Keratinocyte (primary cell): Measurements from ENCODE around the gene CCDC149.

ENCODE experiments used
- CTCF ChIP-seq, 3 experiments: IDR thresholded peaks in 1 of 3; conservative IDR thresholded peaks in 1 of 3; optimal IDR thresholded peaks in 1 of 3; 2 replicates in 2 of 3; 3 replicates in 1 of 3; pipeline versions ENCODE3 to v1.5.1; 2011; ENCODE audit warnings: low read length in 3 of 3, mild to moderate bottlenecking in 3 of 3, moderate library complexity in 2 of 3, control low read depth in 1 of 3, inconsistent platforms in 1 of 3; ENCODE audit not compliant: insufficient read depth in 2 of 3; ENCODE audit errors: extremely low read depth in 1 of 3
- EZH2 ChIP-seq: IDR thresholded peaks from one replicate; pipeline ENCODE4 v1.6.1; 2012; ENCODE audit warnings: inconsistent platforms, mild to moderate bottlenecking, low read length, moderate library complexity

GRCh38 chr4:24867251-24867650 is 45.6 kb downstream of the CCDC149 start:
- TF ChIP-seq CTCF (optimal IDR thresholded peaks at IDR 0.05 in 1 of 3, IDR thresholded peaks at IDR 0.05 in 1 of 3, conservative IDR thresholded peaks at IDR 0.05 in 1 of 3; ENCODE audit: extremely low read depth in 1 of 3, insufficient read depth in 2 of 3, low read length in 3 of 3) (no peak), EZH2 (no peak)
